Sigmoid colon (tissue), 4 donors: ENCODE measurements around the gene ST14.

Experiments
- EP300 ChIP-seq, 4 donors: sonication (generic); formaldehyde crosslinking; IDR thresholded peaks; one replicate each; pipeline ENCODE4 v1.6.1; 2017; ENCODE audit warnings: antibody characterized with exemption in 4 of 4
- POLR2A ChIP-seq, 2 donors: fragments of 450-650 bp; IDR thresholded peaks; one replicate each; pipeline ENCODE4 v1.6.1; 2016; ENCODE audit warnings: antibody characterized with exemption in 2 of 2, mild to moderate bottlenecking in 2 of 2, moderate library complexity in 2 of 2
- TF ChIP-seq, protein P1 (sequence below), 4 experiments: fragments of 450-650 bp in 3 of 4; fragments of 200-600 bp in 1 of 4; IDR thresholded peaks; one replicate each; pipeline ENCODE4 v1.5.1; 2016 to 2019; ENCODE audit warnings: antibody characterized with exemption in 4 of 4, mild to moderate bottlenecking in 3 of 4, moderate library complexity in 2 of 4

DNA sequence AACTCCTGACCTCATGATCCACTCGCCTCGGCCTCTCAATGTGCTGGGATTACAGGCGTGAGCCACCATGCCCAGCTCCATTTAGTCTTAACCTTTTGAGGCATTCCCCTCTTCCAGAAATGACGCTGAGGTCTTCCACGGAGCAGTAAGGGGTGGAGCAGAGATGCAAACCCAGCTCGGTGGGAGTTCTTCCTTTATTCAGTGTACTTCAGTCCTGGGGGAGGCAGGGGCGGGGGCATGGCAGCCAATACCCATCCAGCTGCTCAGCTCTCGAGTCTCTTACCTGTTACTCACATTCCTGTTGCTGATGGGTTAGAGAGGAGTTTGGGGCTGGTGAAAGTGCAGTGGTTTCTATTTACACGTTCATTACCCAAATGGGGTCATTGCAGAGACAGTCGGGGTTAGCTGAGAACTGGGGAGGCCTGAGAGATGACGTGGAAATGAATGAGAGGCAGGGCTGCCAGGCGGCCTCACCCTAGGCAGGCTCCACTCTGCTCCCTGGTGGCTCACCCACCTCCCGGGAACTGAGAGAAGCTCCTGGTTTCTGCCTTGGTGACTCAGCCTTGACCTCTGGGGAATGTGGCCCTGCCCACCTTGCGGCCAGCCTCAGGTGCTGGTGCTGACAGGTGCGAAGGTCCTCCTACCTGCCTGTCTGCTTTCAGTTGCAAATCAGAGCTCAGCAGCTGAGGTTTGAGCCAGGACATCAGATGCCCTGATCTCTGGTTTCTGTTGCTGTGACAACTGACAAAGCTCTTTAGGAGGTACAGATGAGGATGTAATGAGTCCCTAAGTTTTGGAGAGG, 13.4 kb upstream of the ST14 start:
- TF ChIP-seq, protein P1, sequence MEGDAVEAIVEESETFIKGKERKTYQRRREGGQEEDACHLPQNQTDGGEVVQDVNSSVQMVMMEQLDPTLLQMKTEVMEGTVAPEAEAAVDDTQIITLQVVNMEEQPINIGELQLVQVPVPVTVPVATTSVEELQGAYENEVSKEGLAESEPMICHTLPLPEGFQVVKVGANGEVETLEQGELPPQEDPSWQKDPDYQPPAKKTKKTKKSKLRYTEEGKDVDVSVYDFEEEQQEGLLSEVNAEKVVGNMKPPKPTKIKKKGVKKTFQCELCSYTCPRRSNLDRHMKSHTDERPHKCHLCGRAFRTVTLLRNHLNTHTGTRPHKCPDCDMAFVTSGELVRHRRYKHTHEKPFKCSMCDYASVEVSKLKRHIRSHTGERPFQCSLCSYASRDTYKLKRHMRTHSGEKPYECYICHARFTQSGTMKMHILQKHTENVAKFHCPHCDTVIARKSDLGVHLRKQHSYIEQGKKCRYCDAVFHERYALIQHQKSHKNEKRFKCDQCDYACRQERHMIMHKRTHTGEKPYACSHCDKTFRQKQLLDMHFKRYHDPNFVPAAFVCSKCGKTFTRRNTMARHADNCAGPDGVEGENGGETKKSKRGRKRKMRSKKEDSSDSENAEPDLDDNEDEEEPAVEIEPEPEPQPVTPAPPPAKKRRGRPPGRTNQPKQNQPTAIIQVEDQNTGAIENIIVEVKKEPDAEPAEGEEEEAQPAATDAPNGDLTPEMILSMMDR (IDR thresholded peaks at IDR 0.05) = no peak
- TF ChIP-seq POLR2A (IDR thresholded peaks at IDR 0.05) = no peak
- no peak for TF ChIP-seq EP300 (IDR thresholded peaks at IDR 0.05)
